ENCODE measurements around the gene MRPS2.
"Not testable (repeated sequence)": the region's sequence is repeated elsewhere in the genome, so short reads cannot be mapped to it uniquely, and the experiment has no call there.

- TF ChIP-seq EZH2 (IDR thresholded peaks at IDR 0.05; ENCODE audit: low read depth); CTCF (conservative IDR thresholded peaks at IDR 0.05): not testable (repeated sequence)
Observed at GRCh38 chr9:135545646-135546176, 45.2 kb downstream of the MRPS2 start, which contains the start of gene OBP2A.
